B cell (primary cell): ENCODE measurements around the gene ATR. TPM values are rescaled to one million over a fixed set of nuclear protein-coding genes. Genes with fewer than 3 reads are reported as not detected.

Source experiments
- ATAC-seq: fragments of 200-7000 bp; cut with Tn5 transposase; one replicate; pipeline ENCODE4 v1.10.0; 2021; ENCODE audit warnings: low read depth, mild to moderate bottlenecking, moderate number of reproducible peaks, moderate library complexity
- CTCF ChIA-PET: fragments of 350-600 bp; sonication (Branson Sonifier 250); formaldehyde crosslinking; loops from one replicate; lab custom pipeline; 2021; ENCODE audit warnings: antibody characterized with exemption, inconsistent platforms; lab: Charles Lee
- POLR2A ChIA-PET: fragments of 350-600 bp; sonication (Branson Sonifier 250); formaldehyde crosslinking; loops from one replicate; lab custom pipeline; 2021; ENCODE audit warnings: antibody characterized with exemption; lab: Charles Lee
- DNase-seq: peaks from one replicate; pipeline ENCODE4 v3.0.0; 2013
- H2AFZ ChIP-seq: 2 replicates; pipeline ENCODE4 v1.6.1; 2012; ENCODE audit warnings: mild to moderate bottlenecking, low read depth, low read length; ENCODE audit not compliant: insufficient read depth, poor library complexity, severe bottlenecking
- H3K27ac ChIP-seq, 2 donors: 1 replicate in 1 of 2; 2 replicates in 1 of 2; pipeline ENCODE4 v1.5.1; 2012 to 2013; ENCODE audit warnings: low read length in 2 of 2, mild to moderate bottlenecking in 2 of 2, moderate library complexity in 1 of 2
- H3K27me3 ChIP-seq, 4 experiments: fragments of 200-600 bp in 1 of 4; sonication (generic) in 1 of 4; replicated peaks in 1 of 4; 1 replicate in 2 of 4; 2 replicates in 2 of 4; pipeline versions ENCODE4 v1.6.1 to v1.7.0; 2013 to 2016; ENCODE audit warnings: low read length in 3 of 4, mild to moderate bottlenecking in 2 of 4, mixed read lengths in 1 of 4, moderate library complexity in 1 of 4; ENCODE audit not compliant: insufficient read depth in 4 of 4, control insufficient read depth in 3 of 4; ENCODE audit errors: control extremely low read depth in 1 of 4
- H3K36me3 ChIP-seq, 2 experiments: replicated peaks in 1 of 2; 1 replicate in 1 of 2; 2 replicates in 1 of 2; pipeline versions ENCODE4 v1.6.1 to v1.7.1; 2013; ENCODE audit warnings: low read length in 1 of 2; ENCODE audit not compliant: insufficient read depth in 2 of 2, control insufficient read depth in 1 of 2; ENCODE audit errors: control extremely low read depth in 1 of 2, extremely low read depth in 1 of 2
- H3K4me1 ChIP-seq, 2 donors: fragments of 200-600 bp in 1 of 2; sonication (generic) in 1 of 2; 1 replicate in 1 of 2; 2 replicates in 1 of 2; pipeline versions ENCODE4 v1.5.1 to v1.6.1; 2013 to 2017; ENCODE audit warnings: low read length in 2 of 2; ENCODE audit not compliant: control insufficient read depth in 2 of 2, insufficient read depth in 2 of 2
- H3K4me2 ChIP-seq: replicated peaks from 2 replicates; pipeline ENCODE3; 2012; ENCODE audit warnings: mild to moderate bottlenecking, low read depth, low read length; ENCODE audit not compliant: poor library complexity, severe bottlenecking
- H3K4me3 ChIP-seq, 5 experiments: fragments of 200-600 bp in 1 of 5; sonication (generic) in 1 of 5; 1 replicate in 3 of 5; 2 replicates in 2 of 5; pipeline versions ENCODE4 v1.5.1 to v1.7.0; 2011 to 2016; ENCODE audit warnings: low read length in 4 of 5, mild to moderate bottlenecking in 4 of 5, low read depth in 2 of 5, control low read depth in 1 of 5, moderate library complexity in 1 of 5; ENCODE audit not compliant: insufficient read depth in 1 of 5; ENCODE audit errors: control extremely low read depth in 1 of 5, extremely low read depth in 1 of 5
- H3K79me2 ChIP-seq: fragments of 200-600 bp; sonication (generic); one replicate; pipeline ENCODE4 v1.6.0; 2016; ENCODE audit warnings: low read length; ENCODE audit not compliant: control insufficient read depth, insufficient read depth
- H3K9ac ChIP-seq: fragments of 200-600 bp; sonication (generic); 2 replicates; pipeline ENCODE4 v1.6.1; 2017; ENCODE audit warnings: mild to moderate bottlenecking, low read length, moderate library complexity
- H3K9me3 ChIP-seq, 3 donors: one replicate each; pipeline versions ENCODE4 v1.6.1 to v1.7.1; 2013; ENCODE audit warnings: low read length in 2 of 3; ENCODE audit not compliant: control insufficient read depth in 2 of 3, insufficient read depth in 1 of 3; ENCODE audit errors: control extremely low read depth in 1 of 3
- H4K20me1 ChIP-seq: 2 replicates; pipeline ENCODE4 v1.6.0; 2012; ENCODE audit warnings: mild to moderate bottlenecking, low read length; ENCODE audit not compliant: insufficient read depth, control insufficient read depth, poor library complexity, severe bottlenecking
- H3K27ac Mint-ChIP-seq: one replicate; pipeline ENCODE4 v1.8.0; 2021; ENCODE audit warnings: mixed read lengths
- H3K27me3 Mint-ChIP-seq: one replicate; pipeline ENCODE4 v1.8.0; 2021; ENCODE audit warnings: mixed read lengths
- H3K4me1 Mint-ChIP-seq: one replicate; pipeline ENCODE4 v1.8.0; 2021; ENCODE audit warnings: mixed read lengths
- H3K4me3 Mint-ChIP-seq: one replicate; pipeline ENCODE4 v1.8.0; 2021; ENCODE audit warnings: mixed read lengths
- H3K9me3 Mint-ChIP-seq: one replicate; pipeline ENCODE4 v1.8.0; 2022; ENCODE audit warnings: mixed read lengths; ENCODE audit not compliant: insufficient read depth
- CTCF ChIP-seq: fragments of 200-600 bp; IDR thresholded peaks from one replicate; pipeline ENCODE4 v1.8.0; 2022; ENCODE audit warnings: antibody characterized with exemption, mild to moderate bottlenecking
- EZH2 ChIP-seq: IDR thresholded peaks from 2 replicates; pipeline ENCODE4 v1.6.1; 2012; ENCODE audit warnings: borderline replicate concordance, low read depth, mild to moderate bottlenecking, moderate library complexity, low read length; ENCODE audit not compliant: insufficient read depth, poor library complexity, severe bottlenecking
- WGBS: methylation state at CpG from one replicate; pipeline ENCODE4 v1.1.5; 2013; ENCODE audit warnings: missing lambda C conversion rate; ENCODE audit not compliant: insufficient coverage; 5-methylcytosine and 5-hydroxymethylcytosine counted together
- intact Hi-C: fragments of 100-400 bp; cut with micrococcal nuclease; formaldehyde crosslinking; loops from one replicate; pipeline ENCODE4 v1.10.0; 2022
- polyA plus RNA-seq: library from polyadenylated mRNA; depleted of rRNA; stranded (reverse); fragments of >200 nt; gene quantifications from 2 replicates; pipeline ENCODE4 v1.2.3, GENCODE V29; 2012
- total RNA-seq, 2 donors: library from RNA; stranded (reverse); fragments of 120-200 nt in 1 of 2; gene quantifications; 1 replicate in 1 of 2; 2 replicates in 1 of 2; pipeline versions ENCODE4 v1.2.3 to v1.2.4, GENCODE V29; 2013 to 2022

The ATR gene
- total and polyA plus RNA-seq, 2 donors (not counting 1 experiment from before 2014, with no cell fraction given), result 17.1 to 46.7 TPM

GRCh38 chr3:142468456-142468855 is 110.1 kb downstream of the ATR start:
- WGBS, result 100% methylated on average over 1 of the region's 4 CpGs
- no peaks in the 10 kb centered on the region for H3K27me3 ChIP-seq
- H3K4me2 ChIP-seq, result no peak overlapping the region
- no peaks in the 10 kb centered on the region for H3K9me3 Mint-ChIP-seq
- DNase-seq, result no peak
- H3K4me3 ChIP-seq, result no peak overlapping the region
- H3K36me3 ChIP-seq, result peaks cover 0 to 14% of the 10 kb centered on the region in 2 experiments
- ChIA-PET POLR2A (no interaction called here), CTCF (no interaction called here)
- peaks cover 0 to 2% (median 0%) of the 10 kb centered on the region in 3 donors for H3K9me3 ChIP-seq
- H3K4me1 Mint-ChIP-seq, result no peaks in the 10 kb centered on the region
- no peaks in the 10 kb centered on the region for H4K20me1 ChIP-seq
- H3K4me1 ChIP-seq, result no peaks in the 10 kb centered on the region
- H3K27ac Mint-ChIP-seq, result no peak overlapping the region
- no peak overlapping the region for H3K9ac ChIP-seq
- no peaks in the 10 kb centered on the region for H3K27me3 Mint-ChIP-seq
- no peaks in the 10 kb centered on the region for H3K79me2 ChIP-seq
- no peak for TF ChIP-seq CTCF
- no peak for TF ChIP-seq EZH2
- intact Hi-C loops, result no loop called here
- no peak for ATAC-seq
- H3K4me3 Mint-ChIP-seq, result no peak overlapping the region
- no peak overlapping the region for H3K27ac ChIP-seq
- no peak overlapping the region for H2AFZ ChIP-seq

DNA sequence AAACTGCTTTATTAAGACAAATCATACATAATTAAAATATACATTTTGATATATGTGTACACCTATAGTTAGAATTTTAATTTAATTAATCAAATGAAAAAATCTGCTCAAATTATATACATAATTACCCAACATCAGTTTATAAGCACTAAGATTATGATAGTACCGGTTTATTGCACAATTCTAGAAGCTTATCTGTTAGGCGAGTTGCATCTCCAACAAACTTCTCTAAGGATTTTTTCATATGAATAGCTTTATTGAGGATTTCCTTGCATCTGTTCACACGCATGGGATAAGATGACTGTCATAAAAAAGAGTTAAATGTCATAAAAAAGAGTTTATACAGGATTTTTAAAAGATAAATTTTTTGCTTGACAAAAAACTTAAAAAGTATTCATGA is 110.8 kb downstream of the ATR start:
- H3K9me3 ChIP-seq, result no peaks in the 10 kb centered on the region
- H3K4me3 Mint-ChIP-seq, result no peak overlapping the region
- no peak overlapping the region for H3K9ac ChIP-seq
- H3K27ac ChIP-seq, result no peak overlapping the region
- CTCF ChIA-PET, result no interaction called here
- H3K4me3 ChIP-seq, result no peak overlapping the region
- intact Hi-C loops, result no loop called here
- no peak overlapping the region for H2AFZ ChIP-seq
- H3K27me3 Mint-ChIP-seq, result no peaks in the 10 kb centered on the region
- no peaks in the 10 kb centered on the region for H3K4me1 ChIP-seq
- no peak overlapping the region for H3K27ac Mint-ChIP-seq
- peaks cover 0 to 15% of the 10 kb centered on the region in 2 experiments for H3K36me3 ChIP-seq
- TF ChIP-seq CTCF (no peak), EZH2 (no peak)
- DNase-seq (no peak), ATAC-seq (no peak)
- POLR2A ChIA-PET, result no interaction called here
- no peaks in the 10 kb centered on the region for H3K79me2 ChIP-seq
- no peaks in the 10 kb centered on the region for H3K27me3 ChIP-seq
- H4K20me1 ChIP-seq, result no peaks in the 10 kb centered on the region
- H3K4me2 ChIP-seq, result no peak overlapping the region
- no peaks in the 10 kb centered on the region for H3K4me1 Mint-ChIP-seq
- H3K9me3 Mint-ChIP-seq, result no peaks in the 10 kb centered on the region
- no CpG with 5 or more reads among the region's 3 CpGs for WGBS
